K562 (cell line): ENCODE data around the gene CPA2.

Experiments
- FOXK2 ChIP-seq, 2 experiments: fragments of 450-650 bp; IDR thresholded peaks in 1 of 2; conservative IDR thresholded peaks in 1 of 2; 2 replicates each; pipeline ENCODE4 v1.6.1; 2016; ENCODE audit warnings: low read depth in 2 of 2, mild to moderate bottlenecking in 1 of 2
- KDM5B ChIP-seq: fragments of 200-600 bp; sonication (generic); IDR thresholded peaks from 2 replicates; pipeline ENCODE4 v1.6.1; 2012; ENCODE audit warnings: low read depth, mild to moderate bottlenecking, moderate library complexity, low read length, control low read depth, inconsistent platforms; ENCODE audit not compliant: insufficient replicate concordance
- MAZ ChIP-seq, 2 experiments: fragments of 450-650 bp in 1 of 2; sonication (generic) in 1 of 2; formaldehyde crosslinking; IDR thresholded peaks in 1 of 2; conservative IDR thresholded peaks in 1 of 2; 2 replicates each; pipeline versions ENCODE4 v1.4.0 to v1.5.0; 2020; ENCODE audit warnings: mild to moderate bottlenecking in 1 of 2, missing genetic modification reagents in 1 of 2
- MYC ChIP-seq, 2 experiments: fragments of 250-450 bp in 1 of 2; sonication (Bioruptor Pico) in 1 of 2; IDR thresholded peaks; 2 replicates each; pipeline versions ENCODE4 v1.5.1 to v1.6.1; 2012 to 2021; ENCODE audit warnings: low read depth in 2 of 2, borderline replicate concordance in 1 of 2, improper control_type of control experiment in 1 of 2, low read length in 1 of 2, mild to moderate bottlenecking in 1 of 2, moderate library complexity in 1 of 2
- NR1H2 ChIP-seq: sonication (generic); formaldehyde crosslinking; IDR thresholded peaks from 2 replicates; pipeline ENCODE4 v1.4.0; 2020; ENCODE audit warnings: mild to moderate bottlenecking, missing genetic modification reagents
- POLR2AphosphoS5 ChIP-seq: IDR thresholded peaks from 2 replicates; pipeline ENCODE4 v1.6.1; 2011; ENCODE audit warnings: mild to moderate bottlenecking, low read depth, low read length, moderate library complexity; ENCODE audit not compliant: control insufficient read depth, insufficient read depth
- RCOR1 ChIP-seq, 2 experiments: IDR thresholded peaks; 2 replicates each; pipeline ENCODE4 v1.6.1; 2012; ENCODE audit warnings: low read depth in 2 of 2, low read length in 2 of 2, borderline replicate concordance in 1 of 2, improper control_type of control experiment in 1 of 2
- RERE ChIP-seq: sonication (generic); formaldehyde crosslinking; IDR thresholded peaks from 2 replicates; pipeline ENCODE4 v1.8.0; 2023; ENCODE audit warnings: missing genetic modification reagents, mild to moderate bottlenecking, borderline replicate concordance
- SMARCB1 ChIP-seq: IDR thresholded peaks from 2 replicates; pipeline ENCODE4 v1.6.1; 2011; ENCODE audit warnings: improper control_type of control experiment, low read depth; ENCODE audit not compliant: insufficient read length
- TCFL5 ChIP-seq: fragments of 250-450 bp; sonication (Bioruptor Pico); conservative IDR thresholded peaks from 2 replicates; pipeline ENCODE4 v1.6.1; 2021; ENCODE audit warnings: mild to moderate bottlenecking, moderate library complexity, matching md5 sums
- ZNF239 ChIP-seq: fragments of 250-450 bp; sonication (Bioruptor Pico); IDR thresholded peaks from 2 replicates; pipeline ENCODE4 v1.4.0; 2020; ENCODE audit warnings: mild to moderate bottlenecking
- TF ChIP-seq, protein P1 (sequence below), 3 experiments: IDR thresholded peaks in 2 of 3; conservative IDR thresholded peaks in 1 of 3; 2 replicates each; pipeline ENCODE4 v1.5.1; 2011 to 2012; ENCODE audit warnings: low read length in 3 of 3, mild to moderate bottlenecking in 3 of 3, control low read depth in 2 of 3, improper control_type of control experiment in 1 of 3, inconsistent platforms in 1 of 3, low read depth in 1 of 3, mixed read lengths in 1 of 3, moderate library complexity in 1 of 3; ENCODE audit not compliant: insufficient read depth in 2 of 3
- TF ChIP-seq, protein P2 (sequence below): sonication (generic); formaldehyde crosslinking; IDR thresholded peaks from 2 replicates; pipeline ENCODE4 v1.8.0; 2023; ENCODE audit warnings: mild to moderate bottlenecking, missing genetic modification reagents

DNA sequence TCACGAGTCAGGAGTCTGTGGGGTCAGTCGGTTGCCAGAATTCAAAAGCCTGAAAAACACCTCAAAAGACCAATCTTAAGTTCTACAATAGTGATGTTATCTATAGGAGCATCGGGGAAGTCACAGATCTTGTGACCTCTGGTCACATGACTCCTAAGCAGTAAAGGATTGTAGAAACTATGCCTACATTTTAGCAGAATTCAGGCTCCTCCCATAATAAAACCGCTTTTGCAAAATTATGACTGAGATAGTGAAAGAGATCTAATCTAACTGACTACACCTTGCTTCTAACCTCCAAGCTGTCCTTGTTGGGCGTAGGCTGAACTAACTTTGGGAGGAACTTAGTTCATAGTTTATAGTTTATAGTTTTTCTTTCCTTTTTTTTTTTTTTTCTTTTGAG is 42.5 kb upstream of the CPA2 start:
- TF ChIP-seq, protein P1, sequence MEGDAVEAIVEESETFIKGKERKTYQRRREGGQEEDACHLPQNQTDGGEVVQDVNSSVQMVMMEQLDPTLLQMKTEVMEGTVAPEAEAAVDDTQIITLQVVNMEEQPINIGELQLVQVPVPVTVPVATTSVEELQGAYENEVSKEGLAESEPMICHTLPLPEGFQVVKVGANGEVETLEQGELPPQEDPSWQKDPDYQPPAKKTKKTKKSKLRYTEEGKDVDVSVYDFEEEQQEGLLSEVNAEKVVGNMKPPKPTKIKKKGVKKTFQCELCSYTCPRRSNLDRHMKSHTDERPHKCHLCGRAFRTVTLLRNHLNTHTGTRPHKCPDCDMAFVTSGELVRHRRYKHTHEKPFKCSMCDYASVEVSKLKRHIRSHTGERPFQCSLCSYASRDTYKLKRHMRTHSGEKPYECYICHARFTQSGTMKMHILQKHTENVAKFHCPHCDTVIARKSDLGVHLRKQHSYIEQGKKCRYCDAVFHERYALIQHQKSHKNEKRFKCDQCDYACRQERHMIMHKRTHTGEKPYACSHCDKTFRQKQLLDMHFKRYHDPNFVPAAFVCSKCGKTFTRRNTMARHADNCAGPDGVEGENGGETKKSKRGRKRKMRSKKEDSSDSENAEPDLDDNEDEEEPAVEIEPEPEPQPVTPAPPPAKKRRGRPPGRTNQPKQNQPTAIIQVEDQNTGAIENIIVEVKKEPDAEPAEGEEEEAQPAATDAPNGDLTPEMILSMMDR (IDR thresholded peaks at IDR 0.05 in 2 of 3, conservative IDR thresholded peaks at IDR 0.05 in 1 of 3; ENCODE audit: insufficient read depth in 2 of 3, low read depth in 1 of 3, low read length in 3 of 3): no peak
- TF ChIP-seq SMARCB1 (no peak), ZNF239 (CRISPR knock-in tag) (no peak), MYC (IDR thresholded peaks at IDR 0.05; ENCODE audit: low read depth, low read length) (no peak), MYC (CRISPR knock-in tag; IDR thresholded peaks at IDR 0.05; ENCODE audit: borderline replicate concordance, low read depth) (no peak), RCOR1 (IDR thresholded peaks at IDR 0.05; ENCODE audit: borderline replicate concordance in 1 of 2, low read depth in 2 of 2, low read length in 2 of 2) (no peak), NR1H2 (CRISPR knock-in tag) (no peak), MAZ (CRISPR knock-in tag; conservative IDR thresholded peaks at IDR 0.05 in 1 of 2, IDR thresholded peaks at IDR 0.05 in 1 of 2) (no peak), KDM5B (no peak), FOXK2 (conservative IDR thresholded peaks at IDR 0.05 in 1 of 2, IDR thresholded peaks at IDR 0.05 in 1 of 2; ENCODE audit: low read depth in 2 of 2) (no peak), POLR2AphosphoS5 (no peak), RERE (CRISPR knock-in tag) (no peak), TCFL5 (CRISPR knock-in tag) (no peak)
- TF ChIP-seq, protein P2, sequence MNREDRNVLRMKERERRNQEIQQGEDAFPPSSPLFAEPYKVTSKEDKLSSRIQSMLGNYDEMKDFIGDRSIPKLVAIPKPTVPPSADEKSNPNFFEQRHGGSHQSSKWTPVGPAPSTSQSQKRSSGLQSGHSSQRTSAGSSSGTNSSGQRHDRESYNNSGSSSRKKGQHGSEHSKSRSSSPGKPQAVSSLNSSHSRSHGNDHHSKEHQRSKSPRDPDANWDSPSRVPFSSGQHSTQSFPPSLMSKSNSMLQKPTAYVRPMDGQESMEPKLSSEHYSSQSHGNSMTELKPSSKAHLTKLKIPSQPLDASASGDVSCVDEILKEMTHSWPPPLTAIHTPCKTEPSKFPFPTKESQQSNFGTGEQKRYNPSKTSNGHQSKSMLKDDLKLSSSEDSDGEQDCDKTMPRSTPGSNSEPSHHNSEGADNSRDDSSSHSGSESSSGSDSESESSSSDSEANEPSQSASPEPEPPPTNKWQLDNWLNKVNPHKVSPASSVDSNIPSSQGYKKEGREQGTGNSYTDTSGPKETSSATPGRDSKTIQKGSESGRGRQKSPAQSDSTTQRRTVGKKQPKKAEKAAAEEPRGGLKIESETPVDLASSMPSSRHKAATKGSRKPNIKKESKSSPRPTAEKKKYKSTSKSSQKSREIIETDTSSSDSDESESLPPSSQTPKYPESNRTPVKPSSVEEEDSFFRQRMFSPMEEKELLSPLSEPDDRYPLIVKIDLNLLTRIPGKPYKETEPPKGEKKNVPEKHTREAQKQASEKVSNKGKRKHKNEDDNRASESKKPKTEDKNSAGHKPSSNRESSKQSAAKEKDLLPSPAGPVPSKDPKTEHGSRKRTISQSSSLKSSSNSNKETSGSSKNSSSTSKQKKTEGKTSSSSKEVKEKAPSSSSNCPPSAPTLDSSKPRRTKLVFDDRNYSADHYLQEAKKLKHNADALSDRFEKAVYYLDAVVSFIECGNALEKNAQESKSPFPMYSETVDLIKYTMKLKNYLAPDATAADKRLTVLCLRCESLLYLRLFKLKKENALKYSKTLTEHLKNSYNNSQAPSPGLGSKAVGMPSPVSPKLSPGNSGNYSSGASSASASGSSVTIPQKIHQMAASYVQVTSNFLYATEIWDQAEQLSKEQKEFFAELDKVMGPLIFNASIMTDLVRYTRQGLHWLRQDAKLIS (CRISPR knock-in tag): no peak
